HL-60 (cell line): ENCODE data around the gene DNAH6.

Source experiments
- SPI1 ChIP-seq: IDR thresholded peaks from 2 replicates; pipeline ENCODE4 v1.6.1; 2012; ENCODE audit warnings: low read depth, mild to moderate bottlenecking, borderline replicate concordance
- TF ChIP-seq, protein P1 (sequence below): IDR thresholded peaks from one replicate; pipeline ENCODE4 v1.5.1; 2011; ENCODE audit warnings: low read length, control low read depth, inconsistent platforms; ENCODE audit not compliant: insufficient read depth

DNA sequence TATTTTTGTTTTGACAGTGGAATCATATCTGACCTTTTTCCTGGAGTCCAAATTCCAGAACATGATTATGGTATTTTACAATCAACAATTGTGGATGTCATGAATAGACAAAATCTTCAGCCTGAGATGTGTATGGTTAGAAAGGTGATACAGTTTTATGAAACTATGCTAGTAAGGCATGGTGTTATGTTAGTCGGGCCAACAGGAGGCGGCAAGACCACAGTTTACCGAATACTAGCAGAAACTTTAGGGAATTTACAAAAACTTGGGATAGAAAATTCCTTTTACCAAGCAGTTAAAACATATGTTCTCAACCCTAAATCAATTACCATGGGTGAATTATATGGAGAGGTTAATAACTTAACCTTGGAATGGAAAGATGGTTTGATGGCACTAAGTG, 137.0 kb downstream of the DNAH6 start:
- TF ChIP-seq, protein P1, sequence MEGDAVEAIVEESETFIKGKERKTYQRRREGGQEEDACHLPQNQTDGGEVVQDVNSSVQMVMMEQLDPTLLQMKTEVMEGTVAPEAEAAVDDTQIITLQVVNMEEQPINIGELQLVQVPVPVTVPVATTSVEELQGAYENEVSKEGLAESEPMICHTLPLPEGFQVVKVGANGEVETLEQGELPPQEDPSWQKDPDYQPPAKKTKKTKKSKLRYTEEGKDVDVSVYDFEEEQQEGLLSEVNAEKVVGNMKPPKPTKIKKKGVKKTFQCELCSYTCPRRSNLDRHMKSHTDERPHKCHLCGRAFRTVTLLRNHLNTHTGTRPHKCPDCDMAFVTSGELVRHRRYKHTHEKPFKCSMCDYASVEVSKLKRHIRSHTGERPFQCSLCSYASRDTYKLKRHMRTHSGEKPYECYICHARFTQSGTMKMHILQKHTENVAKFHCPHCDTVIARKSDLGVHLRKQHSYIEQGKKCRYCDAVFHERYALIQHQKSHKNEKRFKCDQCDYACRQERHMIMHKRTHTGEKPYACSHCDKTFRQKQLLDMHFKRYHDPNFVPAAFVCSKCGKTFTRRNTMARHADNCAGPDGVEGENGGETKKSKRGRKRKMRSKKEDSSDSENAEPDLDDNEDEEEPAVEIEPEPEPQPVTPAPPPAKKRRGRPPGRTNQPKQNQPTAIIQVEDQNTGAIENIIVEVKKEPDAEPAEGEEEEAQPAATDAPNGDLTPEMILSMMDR, result no peak
- no peak for TF ChIP-seq SPI1
